Measurements from ENCODE around the gene MRPL11. TPM values are rescaled to one million over a fixed set of nuclear protein-coding genes. Genes with fewer than 3 reads are reported as not detected.

MRPL11 gene
- total and polyA plus RNA-seq, 10 donors = 25.5 to 87.1 (median 37.3) TPM

DNA sequence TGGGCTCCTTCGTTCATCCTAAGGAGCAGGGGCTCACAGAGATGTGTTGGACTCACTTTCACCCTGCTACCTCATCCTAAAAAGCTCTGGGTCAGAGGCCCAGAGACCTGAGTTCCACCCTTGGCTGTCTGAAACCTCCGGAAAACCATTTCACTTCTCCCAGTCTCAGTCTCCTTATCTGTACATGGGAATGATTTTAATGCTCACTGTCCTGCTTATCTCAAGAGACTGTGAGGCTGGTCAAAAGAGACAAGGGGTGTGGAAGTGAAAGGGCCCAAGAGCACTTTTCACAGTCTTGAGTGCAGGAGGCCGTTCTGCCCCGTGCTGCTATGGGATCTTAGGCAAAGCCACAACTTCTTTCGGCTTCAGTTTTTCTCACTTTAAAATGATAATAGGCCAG is 31.0 kb downstream of the MRPL11 start:
- Histone ChIP-seq H3K4me1 (peaks cover 5 to 16% (median 10%) of the 10 kb centered on the region in 6 donors), H3K4me3 (no peak overlapping the region), H3K9me3 (no peaks in the 10 kb centered on the region), H3K27me3 (replicated peaks in 1 of 7) (peaks cover 0 to 79% (median 30%) of the 10 kb centered on the region in 7 donors), H3K36me3 (no peaks in the 10 kb centered on the region), H3K27ac (no peak overlapping the region)
- TF ChIP-seq POLR2A (IDR thresholded peaks at IDR 0.05) = no peak
- TF ChIP-seq POLR2AphosphoS5 (IDR thresholded peaks at IDR 0.05) = no peak
- TF ChIP-seq, protein P1, sequence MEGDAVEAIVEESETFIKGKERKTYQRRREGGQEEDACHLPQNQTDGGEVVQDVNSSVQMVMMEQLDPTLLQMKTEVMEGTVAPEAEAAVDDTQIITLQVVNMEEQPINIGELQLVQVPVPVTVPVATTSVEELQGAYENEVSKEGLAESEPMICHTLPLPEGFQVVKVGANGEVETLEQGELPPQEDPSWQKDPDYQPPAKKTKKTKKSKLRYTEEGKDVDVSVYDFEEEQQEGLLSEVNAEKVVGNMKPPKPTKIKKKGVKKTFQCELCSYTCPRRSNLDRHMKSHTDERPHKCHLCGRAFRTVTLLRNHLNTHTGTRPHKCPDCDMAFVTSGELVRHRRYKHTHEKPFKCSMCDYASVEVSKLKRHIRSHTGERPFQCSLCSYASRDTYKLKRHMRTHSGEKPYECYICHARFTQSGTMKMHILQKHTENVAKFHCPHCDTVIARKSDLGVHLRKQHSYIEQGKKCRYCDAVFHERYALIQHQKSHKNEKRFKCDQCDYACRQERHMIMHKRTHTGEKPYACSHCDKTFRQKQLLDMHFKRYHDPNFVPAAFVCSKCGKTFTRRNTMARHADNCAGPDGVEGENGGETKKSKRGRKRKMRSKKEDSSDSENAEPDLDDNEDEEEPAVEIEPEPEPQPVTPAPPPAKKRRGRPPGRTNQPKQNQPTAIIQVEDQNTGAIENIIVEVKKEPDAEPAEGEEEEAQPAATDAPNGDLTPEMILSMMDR (IDR thresholded peaks at IDR 0.05 in 8 of 11, conservative IDR thresholded peaks at IDR 0.05 in 3 of 11) = no peak
- intact Hi-C loops (cut with DNase I; ENCODE audit: low total_unique reads) = loop anchor here (5.0 kb wide), 1 partner anchor 270 kb away; the partner anchor contains the start of gene RBM4B
- DNase-seq = no peak
- 56 to 76% (median 62%) methylated on average over 4 to 5 of the region's 5 CpGs for WGBS, 5 donors

DNA sequence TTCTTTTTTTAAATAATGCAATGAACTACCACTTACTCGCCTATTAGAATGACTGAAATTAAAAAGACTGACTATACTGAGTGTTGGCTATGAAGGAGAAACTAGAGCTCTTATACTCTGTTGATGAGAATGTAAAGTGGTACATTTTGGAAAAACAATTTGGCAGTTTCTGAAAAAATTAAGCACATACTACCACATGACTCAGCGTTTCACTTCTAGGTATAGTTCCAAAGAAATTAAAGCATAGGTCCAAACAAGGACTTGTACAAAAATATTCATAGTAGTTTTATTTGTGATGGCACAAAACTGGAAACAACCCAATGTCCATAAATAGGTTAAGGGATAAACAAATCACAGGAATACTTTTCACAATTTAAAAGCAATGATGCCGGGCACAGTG is 44.7 kb downstream of the MRPL11 start:
- Histone ChIP-seq H3K36me3 (no peaks in the 10 kb centered on the region), H3K4me3 (no peak overlapping the region), H3K27ac (no peak overlapping the region), H3K4me1 (peaks cover 0 to 4% (median 0%) of the 10 kb centered on the region in 6 donors), H3K27me3 (replicated peaks in 1 of 7) (peaks cover 0 to 25% (median 0%) of the 10 kb centered on the region in 7 donors), H3K9me3 (no peaks in the 10 kb centered on the region)
- TF ChIP-seq POLR2A (IDR thresholded peaks at IDR 0.05) (no peak), POLR2AphosphoS5 (IDR thresholded peaks at IDR 0.05) (no peak)
- TF ChIP-seq, protein P1 (IDR thresholded peaks at IDR 0.05 in 8 of 11, conservative IDR thresholded peaks at IDR 0.05 in 3 of 11) = no peak
- no peak for DNase-seq
- intact Hi-C loops (cut with DNase I; ENCODE audit: low total_unique reads) = no loop called here
- WGBS, 5 donors = 86 to 91% (median 87%) methylated on average over 3 of the region's 3 CpGs

DNA sequence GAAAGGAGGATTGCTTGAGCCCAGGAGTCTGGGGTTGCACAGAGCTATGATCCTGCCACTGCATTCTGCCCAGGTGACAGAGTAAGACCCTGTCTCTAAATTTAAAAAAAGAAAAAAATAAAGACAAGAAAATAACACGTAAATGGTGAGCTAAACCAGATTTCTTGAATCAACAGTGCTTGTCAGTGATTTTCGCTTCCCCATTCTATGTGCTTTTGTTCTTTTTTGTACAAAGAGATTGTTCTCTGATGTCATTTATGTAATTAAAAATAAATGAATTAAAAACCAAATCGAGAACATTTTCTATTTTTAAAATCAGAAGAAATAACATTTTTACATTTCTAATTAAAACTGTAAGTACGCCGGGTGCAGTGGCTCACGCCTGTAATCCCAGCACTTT is 47.3 kb downstream of the MRPL11 start:
- Histone ChIP-seq H3K27ac (no peak overlapping the region), H3K4me1 (peaks cover 0 to 10% (median 3%) of the 10 kb centered on the region in 6 donors), H3K4me3 (no peak overlapping the region), H3K36me3 (no peaks in the 10 kb centered on the region), H3K27me3 (replicated peaks in 1 of 7) (peaks cover 0 to 22% (median 0%) of the 10 kb centered on the region in 7 donors), H3K9me3 (no peaks in the 10 kb centered on the region)
- no peak for TF ChIP-seq POLR2AphosphoS5 (IDR thresholded peaks at IDR 0.05)
- TF ChIP-seq, protein P1 (IDR thresholded peaks at IDR 0.05 in 8 of 11, conservative IDR thresholded peaks at IDR 0.05 in 3 of 11) = no peak
- TF ChIP-seq POLR2A (IDR thresholded peaks at IDR 0.05) = no peak
- 62 to 81% (median 74%) methylated on average over 6 of the region's 6 CpGs for WGBS, 5 donors
- intact Hi-C loops (cut with DNase I; ENCODE audit: low total_unique reads) = no loop called here
- DNase-seq = no peak

DNA sequence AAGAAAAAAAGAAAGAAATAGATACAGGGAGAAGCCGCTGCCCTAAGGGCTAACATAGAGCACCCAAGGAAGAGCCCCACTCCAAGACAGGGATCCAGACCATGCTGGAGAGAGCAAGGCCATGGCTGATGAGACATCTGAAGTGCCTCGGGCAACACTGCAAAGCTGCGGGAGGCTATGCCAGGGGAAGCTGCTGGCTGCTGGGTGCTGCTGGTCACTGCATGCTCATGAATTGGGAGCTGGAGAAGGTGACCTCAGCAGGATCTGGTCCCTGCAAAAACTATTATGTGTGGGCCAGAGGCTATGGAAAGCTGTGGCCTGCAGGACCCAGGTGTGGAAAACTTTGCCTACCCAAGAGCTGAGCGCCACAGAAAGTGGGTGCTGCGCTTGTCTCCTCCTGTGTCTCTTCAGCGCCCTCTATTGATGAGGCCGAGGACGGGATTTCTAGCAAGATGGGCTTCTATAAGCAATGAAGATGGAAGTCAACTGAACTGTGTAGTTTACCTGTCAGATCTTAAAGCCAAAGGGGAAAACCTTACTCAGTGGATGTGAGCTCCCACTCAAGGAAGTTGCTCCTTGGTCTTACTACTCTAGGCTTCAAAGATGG is 49.8 kb downstream of the MRPL11 start:
- 27 to 34% (median 31%) methylated on average over 8 of the region's 8 CpGs for WGBS, 5 donors
- intact Hi-C loops (cut with DNase I; ENCODE audit: low total_unique reads) = loop anchor here (5.0 kb wide), 1 partner anchor 77 kb away; no protein-coding TSS in a partner anchor
- no peak overlapping the region for H3K27ac ChIP-seq

More for the DNA sequence above, 49.8 kb downstream of the MRPL11 start:
- DNase-seq = peak; percentile 80
- peaks cover 0 to 25% (median 0%) of the 10 kb centered on the region in 7 donors for H3K27me3 ChIP-seq (replicated peaks in 1 of 7)
- H3K4me1 ChIP-seq = peaks cover 0 to 16% (median 8%) of the 10 kb centered on the region in 6 donors
- TF ChIP-seq, protein P1 (IDR thresholded peaks at IDR 0.05 in 8 of 11, conservative IDR thresholded peaks at IDR 0.05 in 3 of 11) = peak in 9 of 11 experiments; percentile 43 to 77 (median 66)
- no peak for TF ChIP-seq POLR2AphosphoS5 (IDR thresholded peaks at IDR 0.05)
- H3K9me3 ChIP-seq = no peaks in the 10 kb centered on the region
- H3K36me3 ChIP-seq = no peaks in the 10 kb centered on the region
- H3K4me3 ChIP-seq = no peak overlapping the region

Measured in spleen (tissue), 11 donors.